Measurements from ENCODE around the gene DEFB129. TPM values are rescaled to one million over a fixed set of nuclear protein-coding genes. Genes with fewer than 3 reads are reported as not detected.

DEFB129 gene
- total RNA-seq, 2 experiments from 2014 or later: not detected

DNA sequence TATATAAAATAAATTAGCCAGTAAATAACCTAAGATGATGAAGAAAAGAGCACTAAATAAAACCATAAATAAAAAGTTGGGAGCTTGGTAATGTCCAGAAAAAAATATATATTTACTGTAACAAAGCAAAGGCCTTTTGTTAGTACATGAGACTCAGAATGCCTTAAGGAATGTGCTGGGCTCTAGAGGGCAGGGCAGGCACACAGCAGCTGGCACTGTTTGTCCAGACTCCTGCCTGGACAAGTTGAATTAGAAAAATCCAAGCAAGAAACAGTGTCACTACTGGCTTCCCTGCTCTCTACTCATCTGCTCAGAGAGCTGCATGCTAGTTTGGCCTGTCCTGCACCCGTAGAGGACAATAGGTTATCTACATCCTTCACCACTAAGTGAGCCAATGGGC is 8.8 kb downstream of the DEFB129 start:
- H3K9me3 ChIP-seq (ENCODE audit: low read length): no peaks in the 10 kb centered on the region
- no peak for DNase-seq (ENCODE audit: low spot score)
- H3K4me1 ChIP-seq (ENCODE audit: insufficient read depth, low read length, poor library complexity, severe bottlenecking): no peaks in the 10 kb centered on the region
- ChIA-PET POLR2A (no interaction called here), CTCF (ENCODE audit: unreplicated experiment) (no interaction called here)
- H4K20me1 ChIP-seq (ENCODE audit: insufficient read depth, low read length): no peaks in the 10 kb centered on the region
- intact Hi-C loops (cut with micrococcal nuclease; ENCODE audit: unreplicated experiment): no loop called here
- H3K4me3 ChIP-seq (ENCODE audit: low read depth, low read length, poor library complexity, severe bottlenecking): no peak overlapping the region
- H3K9me2 ChIP-seq (ENCODE audit: insufficient read depth, low read length): no peaks in the 10 kb centered on the region
- BruUV-seq (replicated peaks): no TSS peak
- no peak overlapping the region for H3K27ac ChIP-seq (ENCODE audit: low read depth, low read length, poor library complexity, severe bottlenecking)
- no peaks in the 10 kb centered on the region for H3K79me2 ChIP-seq (ENCODE audit: insufficient read depth, low read depth, low read length)
- H3K4me2 ChIP-seq (ENCODE audit: low read length): no peak overlapping the region
- TF ChIP-seq EZH2phosphoT487 (IDR thresholded peaks at IDR 0.05; ENCODE audit: borderline replicate concordance, low read depth, low read length) (no peak), CTCF (conservative IDR thresholded peaks at IDR 0.05; ENCODE audit: low read length) (peak; percentile 35; the same call in 1 of the 2 replicates)
- no peak overlapping the region for H2AFZ ChIP-seq (ENCODE audit: low read length)
- H3K36me3 ChIP-seq (ENCODE audit: insufficient read depth, low read length): no peaks in the 10 kb centered on the region

DNA sequence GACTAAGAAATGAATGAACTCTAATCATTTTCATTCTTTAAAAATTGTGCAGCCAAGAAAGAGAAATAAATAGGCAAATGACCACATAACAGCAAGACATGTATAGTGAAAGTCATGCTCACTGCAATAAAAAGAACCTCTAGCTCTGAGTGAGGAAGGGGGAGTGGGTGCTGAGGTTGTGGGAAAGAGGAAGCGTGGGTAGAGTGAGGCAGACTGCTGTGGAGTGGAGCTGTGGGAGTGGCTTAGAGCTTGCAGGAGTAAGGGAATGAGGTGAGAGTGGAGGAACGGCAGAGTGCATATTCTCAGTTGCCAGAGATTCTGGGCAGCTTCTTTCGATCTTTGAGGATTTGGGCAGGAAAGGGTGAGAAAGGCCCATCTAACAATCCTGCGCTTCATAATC is 10.4 kb downstream of the DEFB129 start:
- intact Hi-C loops (cut with micrococcal nuclease; ENCODE audit: unreplicated experiment): no loop called here
- Histone ChIP-seq H3K27ac (ENCODE audit: low read depth, low read length, poor library complexity, severe bottlenecking) (no peak overlapping the region), H3K9me3 (ENCODE audit: low read length) (no peaks in the 10 kb centered on the region), H3K79me2 (ENCODE audit: insufficient read depth, low read depth, low read length) (no peaks in the 10 kb centered on the region), H3K4me1 (ENCODE audit: insufficient read depth, low read length, poor library complexity, severe bottlenecking) (no peaks in the 10 kb centered on the region), H2AFZ (ENCODE audit: low read length) (no peak overlapping the region), H3K36me3 (ENCODE audit: insufficient read depth, low read length) (no peaks in the 10 kb centered on the region), H3K4me3 (ENCODE audit: low read depth, low read length, poor library complexity, severe bottlenecking) (no peak overlapping the region), H3K9me2 (ENCODE audit: insufficient read depth, low read length) (no peaks in the 10 kb centered on the region), H3K4me2 (ENCODE audit: low read length) (no peak overlapping the region), H4K20me1 (ENCODE audit: insufficient read depth, low read length) (no peaks in the 10 kb centered on the region)
- no TSS peak for BruUV-seq (replicated peaks)
- ChIA-PET CTCF (ENCODE audit: unreplicated experiment) (no interaction called here), POLR2A (no interaction called here)
- DNase-seq (ENCODE audit: low spot score): no peak
- no peak for TF ChIP-seq EZH2phosphoT487 (IDR thresholded peaks at IDR 0.05; ENCODE audit: borderline replicate concordance, low read depth, low read length)
- no peak for TF ChIP-seq CTCF (conservative IDR thresholded peaks at IDR 0.05; ENCODE audit: low read length)

DNA sequence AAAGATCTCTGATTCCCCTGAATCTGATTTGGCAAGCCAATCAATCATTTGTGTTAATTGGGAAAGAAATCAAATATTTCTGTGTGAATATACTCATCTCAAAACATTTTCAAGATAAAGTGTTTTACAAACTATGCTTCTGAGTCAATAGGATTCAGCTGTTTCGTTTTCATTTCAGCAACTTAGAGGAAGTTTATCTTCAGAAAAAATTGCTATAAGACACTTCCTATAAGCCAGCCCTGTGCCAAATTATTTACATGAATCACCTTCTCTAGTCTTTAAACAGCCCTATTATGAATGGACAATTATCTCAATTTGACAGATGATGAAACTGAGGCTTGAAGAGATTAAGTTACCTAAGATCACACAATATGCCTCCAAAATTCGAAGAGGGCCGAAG is 10.9 kb downstream of the DEFB129 start:
- no peaks in the 10 kb centered on the region for H3K9me3 ChIP-seq (ENCODE audit: low read length)
- TF ChIP-seq EZH2phosphoT487 (IDR thresholded peaks at IDR 0.05; ENCODE audit: borderline replicate concordance, low read depth, low read length): no peak
- no peak for TF ChIP-seq CTCF (conservative IDR thresholded peaks at IDR 0.05; ENCODE audit: low read length)
- no peaks in the 10 kb centered on the region for H3K79me2 ChIP-seq (ENCODE audit: insufficient read depth, low read depth, low read length)
- DNase-seq (ENCODE audit: low spot score): no peak
- no peak overlapping the region for H2AFZ ChIP-seq (ENCODE audit: low read length)
- no peaks in the 10 kb centered on the region for H3K9me2 ChIP-seq (ENCODE audit: insufficient read depth, low read length)
- no peaks in the 10 kb centered on the region for H4K20me1 ChIP-seq (ENCODE audit: insufficient read depth, low read length)
- CTCF ChIA-PET (ENCODE audit: unreplicated experiment): no interaction called here
- H3K4me2 ChIP-seq (ENCODE audit: low read length): no peak overlapping the region
- intact Hi-C loops (cut with micrococcal nuclease; ENCODE audit: unreplicated experiment): no loop called here
- no peak overlapping the region for H3K4me3 ChIP-seq (ENCODE audit: low read depth, low read length, poor library complexity, severe bottlenecking)
- no TSS peak for BruUV-seq (replicated peaks)
- no peaks in the 10 kb centered on the region for H3K36me3 ChIP-seq (ENCODE audit: insufficient read depth, low read length)
- POLR2A ChIA-PET: no interaction called here
- no peaks in the 10 kb centered on the region for H3K4me1 ChIP-seq (ENCODE audit: insufficient read depth, low read length, poor library complexity, severe bottlenecking)
- H3K27ac ChIP-seq (ENCODE audit: low read depth, low read length, poor library complexity, severe bottlenecking): no peak overlapping the region

All from OCI-LY7 (cell line).